HG03196 (cell line): Measurements from ENCODE around the gene TIMM8B.
A peak's percentile ranks its signal among the peaks of the same experiment; 100 is the strongest.
"Not testable (repeated sequence)": the region's sequence is repeated elsewhere in the genome, so short reads cannot be mapped to it uniquely, and the experiment has no call there.

ENCODE experiments used
- ATAC-seq: cut with Tn5 transposase; IDR thresholded peaks from one replicate; pipeline ENCODE4 v1.9.1; 2021; ENCODE audit not compliant: unreplicated experiment

The TIMM8B gene

GRCh38 chr11:112086422-112087191 lies at the start of gene TIMM8B, which contains the start of gene SDHD:
TIMM8B (minus strand) TSS chr11:112086756; CDS start chr11:112086723, 33 bp downstream.
SDHD (plus strand) TSS chr11:112086873; CDS start chr11:112086908, 35 bp downstream.
- ATAC-seq, result peak; percentile 92

GRCh38 chr11:112134473-112134872 lies 47.9 kb upstream of the TIMM8B start:
- no peak for ATAC-seq

- no peak for ATAC-seq
These were observed 46.2 kb upstream of the TIMM8B start for GRCh38 chr11:112132737-112133136.

- ATAC-seq, result no peak
These were observed 43.1 kb upstream of the TIMM8B start for GRCh38 chr11:112129656-112130055.

GRCh38 chr11:112128483-112129121 lies 42.0 kb upstream of the TIMM8B start:
- no peak for ATAC-seq

- ATAC-seq, result no peak
These were observed 40.5 kb upstream of the TIMM8B start for GRCh38 chr11:112127056-112127455.

GRCh38 chr11:112123129-112123528 lies 36.6 kb upstream of the TIMM8B start:
- ATAC-seq, result no peak

- no peak for ATAC-seq
These were observed 35.5 kb upstream of the TIMM8B start for GRCh38 chr11:112121981-112122615.

GRCh38 chr11:112118176-112118575 lies 31.6 kb upstream of the TIMM8B start:
- ATAC-seq, result no peak

GRCh38 chr11:112115386-112115785 lies 28.8 kb upstream of the TIMM8B start:
- ATAC-seq, result no peak

GRCh38 chr11:112114460-112114859 lies 27.9 kb upstream of the TIMM8B start:
- ATAC-seq, result no peak

GRCh38 chr11:112113539-112114457 lies 27.2 kb upstream of the TIMM8B start:
- no peak for ATAC-seq

GRCh38 chr11:112106070-112106469 lies 19.5 kb upstream of the TIMM8B start:
- ATAC-seq, result no peak

GRCh38 chr11:112103446-112103845 lies 16.9 kb upstream of the TIMM8B start:
- ATAC-seq, result no peak

GRCh38 chr11:112100462-112100861 lies 13.9 kb upstream of the TIMM8B start:
- no peak for ATAC-seq

- ATAC-seq, result no peak
These were observed 11.4 kb upstream of the TIMM8B start for GRCh38 chr11:112097734-112098528.

GRCh38 chr11:112096194-112096593 lies 9.6 kb upstream of the TIMM8B start:
- no peak for ATAC-seq

GRCh38 chr11:112095302-112095701 lies 8.7 kb upstream of the TIMM8B start:
- ATAC-seq, result not testable (repeated sequence)

GRCh38 chr11:112087212-112087611 lies 656 bp upstream of the TIMM8B start:
- ATAC-seq, result no peak

GRCh38 chr11:112085822-112086421 lies 634 bp downstream of the TIMM8B start:
- peak; percentile 26 for ATAC-seq
